CD4-positive, alpha-beta T cell treated with Interleukin-4 for 4 hours (primary cell): ENCODE results near the gene GRM4.
"Not testable (repeated sequence)": the region's sequence is repeated elsewhere in the genome, so short reads cannot be mapped to it uniquely, and the experiment has no call there.

Source experiments
- DNase-seq: peaks from one replicate; pipeline ENCODE4 v3.0.0-alpha.2; 2020

Gene GRM4

DNA sequence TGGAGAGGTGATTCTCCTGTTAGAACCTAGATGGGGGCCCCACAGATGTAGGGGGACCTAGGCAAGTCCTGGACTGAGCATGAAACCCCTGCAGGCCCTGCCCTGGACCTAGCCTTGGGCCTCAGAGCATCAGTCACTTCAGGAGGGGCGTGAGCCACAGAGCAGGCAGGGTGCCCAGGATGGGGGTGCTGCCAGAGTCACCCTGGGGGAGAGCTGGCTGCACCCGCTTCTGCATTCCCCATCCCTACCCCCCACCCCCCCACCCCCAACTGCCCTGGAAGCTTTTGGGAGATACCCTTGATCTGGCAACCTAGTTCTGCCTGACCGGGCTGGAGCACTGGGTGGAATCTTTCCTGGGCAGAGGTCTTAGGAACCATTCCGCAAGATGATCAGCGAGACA, 125.6 kb downstream of the GRM4 start:
- DNase-seq, result no peak

DNA sequence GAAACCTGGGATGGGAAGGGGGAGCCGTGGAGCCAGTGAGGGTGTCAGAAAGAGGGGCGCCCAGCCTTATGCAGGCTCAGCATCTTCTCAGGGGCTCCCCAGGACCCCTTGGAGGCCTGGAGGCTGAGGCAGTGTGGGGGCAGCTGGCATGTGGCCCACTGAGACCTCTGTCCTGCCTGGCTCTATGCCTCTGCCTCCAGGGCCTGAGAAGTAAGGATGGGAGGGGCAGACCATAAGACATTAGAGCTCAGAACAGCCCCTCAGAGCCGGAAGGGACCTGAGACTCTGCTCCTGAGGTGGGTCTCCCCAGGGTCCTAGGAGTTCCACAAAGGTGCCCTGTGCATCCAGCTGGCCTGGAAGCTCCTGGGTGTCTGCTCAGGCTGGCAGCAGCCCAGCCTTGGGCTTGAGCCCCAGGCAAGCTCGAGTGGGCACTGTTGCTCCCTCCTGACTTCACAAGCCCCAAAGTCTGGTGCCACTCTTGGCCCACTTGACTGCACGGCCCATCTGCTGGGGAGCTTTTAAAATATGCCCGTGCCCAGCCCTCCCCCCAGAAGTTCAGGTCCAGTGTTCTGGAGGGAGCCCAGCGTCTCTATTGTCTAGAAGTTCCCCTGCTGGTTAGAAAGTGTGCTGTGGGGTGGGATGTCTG, 126.8 kb downstream of the GRM4 start:
- DNase-seq, result no peak

DNA sequence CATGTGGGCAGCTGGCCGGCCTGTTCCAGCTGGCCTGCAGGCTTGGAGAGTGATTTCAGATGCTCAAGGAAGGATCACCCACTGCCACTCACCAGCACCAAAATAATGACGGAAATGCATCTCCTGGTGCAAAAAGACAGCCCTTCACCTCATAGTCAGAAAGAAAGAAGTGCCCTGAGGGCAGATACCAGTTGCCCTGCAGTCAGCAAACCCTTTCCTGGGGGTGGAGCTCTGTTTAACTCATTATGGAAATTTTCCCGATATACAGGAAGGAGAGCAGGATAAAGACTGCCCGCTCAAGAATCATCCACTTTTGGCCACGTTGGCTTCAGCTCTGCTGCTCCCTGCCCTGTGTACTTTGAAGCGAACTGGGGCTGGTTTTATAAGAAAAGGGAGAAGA, 127.9 kb downstream of the GRM4 start:
- DNase-seq, result no peak

DNA sequence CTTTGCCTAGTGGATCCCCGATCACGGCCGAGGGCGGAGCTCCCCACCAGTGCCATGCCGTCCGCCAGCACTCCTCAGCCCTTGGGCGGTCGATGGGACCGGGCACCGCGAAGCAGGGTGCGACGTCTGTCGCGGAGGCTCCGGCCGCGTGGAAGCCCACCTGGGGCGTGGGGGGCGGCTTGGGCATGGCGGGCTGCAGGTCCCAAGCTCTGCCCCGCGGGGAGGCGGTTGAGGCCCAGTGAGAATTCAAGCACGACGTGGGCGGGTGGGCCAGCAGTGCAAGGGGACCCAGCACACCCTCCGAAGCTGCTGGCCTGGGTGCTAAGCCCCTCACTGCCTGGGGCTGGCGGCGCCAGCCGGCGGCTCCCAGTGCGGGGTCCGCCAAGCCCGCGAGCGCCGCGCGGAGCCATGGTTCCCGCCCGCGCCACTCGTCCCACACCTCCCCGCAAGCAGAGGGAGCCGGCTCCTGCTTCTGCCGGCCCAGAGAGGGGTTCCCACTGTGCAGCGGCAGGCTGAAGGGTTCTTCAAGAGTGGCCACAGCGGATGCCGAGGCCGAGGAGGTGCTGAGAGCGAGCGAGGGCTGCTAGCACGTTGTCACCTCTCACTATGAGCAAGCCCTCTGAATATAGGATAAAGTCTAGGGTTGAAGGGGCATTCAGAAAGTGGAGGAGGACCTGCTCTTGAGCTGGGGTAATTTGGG, 128.6 kb downstream of the GRM4 start:
- no peak for DNase-seq

DNA sequence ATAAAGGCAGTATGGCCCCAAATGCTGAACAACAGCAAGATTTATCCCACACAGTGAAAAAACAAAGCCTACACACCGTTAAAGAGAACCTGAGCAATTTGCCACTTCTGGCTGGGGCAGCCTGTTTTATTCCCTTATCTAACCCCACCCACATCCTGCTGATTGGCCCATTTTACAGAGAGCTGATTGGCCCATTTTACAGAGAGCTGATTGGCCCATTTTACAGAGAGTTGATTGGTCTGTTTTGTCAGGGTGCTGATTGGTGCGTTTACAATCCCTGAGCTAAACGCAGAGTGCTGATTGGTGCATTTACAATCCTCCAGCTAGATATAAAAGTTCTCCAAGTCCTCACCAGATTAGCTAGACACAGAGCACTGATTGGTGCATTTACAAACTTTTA, 129.3 kb downstream of the GRM4 start:
- not testable (repeated sequence) for DNase-seq

DNA sequence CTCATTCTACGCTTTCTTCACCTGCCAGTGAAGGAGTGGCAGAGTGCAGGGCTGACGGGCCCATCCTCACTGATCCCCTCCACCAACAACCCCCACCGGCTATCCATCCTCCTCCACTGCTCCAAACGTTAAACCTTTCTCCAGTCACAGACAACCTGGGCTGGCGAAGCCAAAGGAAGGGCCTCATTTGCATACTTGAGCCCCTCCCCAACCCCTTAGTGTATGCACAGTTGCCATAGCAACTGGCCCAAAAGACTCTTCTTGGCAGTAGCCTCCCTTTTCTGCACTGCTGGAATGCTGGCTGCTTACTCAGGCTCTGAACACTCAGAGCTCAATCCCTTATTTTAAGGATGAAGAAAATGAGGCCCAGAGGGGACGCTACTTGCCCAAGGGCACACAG, 130.3 kb downstream of the GRM4 start:
- no peak for DNase-seq

DNA sequence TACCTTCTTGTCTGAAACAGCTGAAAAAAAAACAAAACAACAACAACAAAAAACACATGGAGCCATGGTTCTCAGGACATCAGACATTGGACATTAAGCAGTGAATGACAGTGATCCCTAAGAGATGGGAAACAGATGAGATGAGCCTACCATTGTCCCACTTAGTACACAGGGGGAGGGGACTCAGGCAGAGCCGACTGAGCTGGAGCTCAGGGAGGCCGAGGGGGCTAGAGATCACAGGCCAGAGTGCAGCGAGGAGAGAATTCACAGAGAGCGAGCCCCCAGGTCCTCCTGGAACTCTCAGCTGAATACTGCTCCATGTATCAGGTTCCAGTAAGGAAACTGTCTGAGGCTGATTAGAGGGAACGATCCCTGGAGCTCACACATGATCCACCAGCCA, 134.6 kb downstream of the GRM4 start:
- DNase-seq, result no peak

DNA sequence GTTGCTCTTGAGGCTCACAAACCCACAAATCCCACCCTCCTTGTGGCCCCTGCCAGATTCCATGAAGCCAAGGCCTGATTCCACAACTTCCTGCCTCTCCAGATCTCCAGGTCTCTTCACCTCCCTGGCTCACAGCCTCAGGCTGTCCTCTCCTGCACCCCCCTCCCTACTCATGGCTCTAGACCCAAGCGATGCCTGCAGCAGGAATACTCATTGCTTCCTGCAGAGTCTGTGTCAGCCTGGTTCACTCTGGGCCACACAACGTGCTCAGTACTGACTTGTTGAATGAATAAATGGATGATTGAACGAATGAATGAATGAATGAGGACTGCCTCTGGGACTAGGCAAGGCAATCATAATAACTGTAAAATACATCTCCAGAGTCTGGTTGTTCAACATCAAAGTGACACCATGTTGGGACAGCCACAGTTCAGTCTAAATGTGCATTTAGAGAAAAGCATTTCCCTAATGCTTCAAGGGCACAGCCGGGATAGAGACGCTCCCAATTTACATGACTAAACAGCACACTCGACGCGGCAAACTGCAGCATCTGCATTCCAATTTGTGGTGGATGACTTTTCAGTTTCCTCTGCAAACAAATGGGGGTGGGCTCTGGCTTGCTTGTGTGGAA, 139.9 kb downstream of the GRM4 start:
- DNase-seq, result no peak

DNA sequence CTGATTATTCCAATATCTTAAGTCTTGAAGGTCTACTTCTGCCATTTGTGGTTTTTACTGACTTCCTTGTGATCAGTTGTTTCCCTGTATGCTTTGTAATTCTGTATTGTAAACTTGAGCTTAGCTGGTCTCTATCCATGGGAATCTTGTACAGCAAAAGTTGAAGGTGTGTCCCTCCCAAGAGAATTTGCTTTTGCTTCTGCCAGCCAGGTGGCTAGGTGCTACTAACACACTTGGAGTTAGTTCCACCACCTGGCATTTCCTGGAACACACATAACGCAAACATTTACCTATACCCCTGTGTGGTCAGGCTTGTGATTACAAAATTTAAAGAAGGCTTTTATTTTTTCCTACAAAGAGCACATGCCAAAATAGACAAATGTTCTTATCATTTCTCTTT, 141.2 kb downstream of the GRM4 start:
- DNase-seq, result no peak

DNA sequence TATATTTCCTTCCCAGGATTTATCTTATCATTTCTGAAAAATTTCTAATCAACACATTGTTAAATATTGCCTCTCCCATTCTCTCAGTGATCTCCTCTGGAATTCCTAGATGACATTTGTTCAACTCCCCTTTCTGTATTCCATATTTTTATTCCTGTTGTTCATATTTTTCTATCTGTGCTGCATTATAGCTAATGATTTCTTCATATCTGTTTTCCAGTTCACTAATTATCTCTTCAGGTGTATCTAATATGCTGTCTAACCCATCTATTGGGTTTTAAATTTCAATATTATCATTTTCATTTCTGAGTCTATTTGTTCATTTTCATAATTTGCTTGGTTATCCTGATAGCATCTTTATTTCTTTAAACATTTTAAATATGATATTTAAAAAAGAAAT, 141.9 kb downstream of the GRM4 start:
- DNase-seq, result no peak

DNA sequence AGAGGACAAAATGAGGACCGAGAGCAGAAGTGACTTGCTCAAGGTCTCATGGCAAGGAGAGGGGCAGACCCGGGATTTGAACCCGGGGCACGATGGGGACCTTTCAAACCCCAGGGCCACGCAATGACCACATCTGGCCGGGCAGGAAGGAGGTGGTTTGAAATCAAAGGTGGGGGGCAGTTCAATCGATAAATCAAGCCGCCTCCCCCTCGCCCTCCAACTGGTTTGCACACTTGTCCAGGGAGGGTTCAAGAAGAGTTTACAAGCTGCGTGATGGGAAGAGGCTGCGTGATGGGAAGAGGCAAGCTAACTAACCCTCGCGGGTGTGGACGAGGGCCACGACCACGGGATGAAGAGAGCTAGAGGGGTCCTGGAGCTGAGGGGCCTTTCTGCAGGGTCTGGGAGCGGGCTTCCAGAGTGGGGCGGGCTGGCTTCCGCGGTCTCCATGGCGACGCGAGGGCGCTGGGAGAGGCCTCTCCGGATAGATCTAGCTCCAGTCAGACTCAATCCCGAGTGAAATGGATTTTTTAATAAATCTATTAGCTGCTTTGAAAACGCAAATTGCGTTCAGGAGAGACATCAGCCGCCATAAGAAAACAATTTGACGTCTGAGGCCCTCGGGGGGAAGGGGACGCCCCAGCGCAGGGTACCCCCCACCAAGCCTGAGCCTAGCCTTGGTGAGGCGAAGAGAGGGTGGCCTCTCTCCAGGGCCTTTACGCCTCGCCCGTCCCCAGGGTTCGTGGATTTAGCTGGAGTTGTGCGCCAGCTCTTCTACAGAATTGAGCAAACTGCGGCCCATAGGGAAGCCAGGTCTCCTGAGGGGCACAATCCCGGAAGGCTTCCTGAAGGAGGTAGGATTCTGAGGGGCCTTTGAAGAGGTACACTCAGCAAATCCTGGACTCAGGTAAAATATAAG, 143.9 kb downstream of the GRM4 start:
- no peak for DNase-seq

DNA sequence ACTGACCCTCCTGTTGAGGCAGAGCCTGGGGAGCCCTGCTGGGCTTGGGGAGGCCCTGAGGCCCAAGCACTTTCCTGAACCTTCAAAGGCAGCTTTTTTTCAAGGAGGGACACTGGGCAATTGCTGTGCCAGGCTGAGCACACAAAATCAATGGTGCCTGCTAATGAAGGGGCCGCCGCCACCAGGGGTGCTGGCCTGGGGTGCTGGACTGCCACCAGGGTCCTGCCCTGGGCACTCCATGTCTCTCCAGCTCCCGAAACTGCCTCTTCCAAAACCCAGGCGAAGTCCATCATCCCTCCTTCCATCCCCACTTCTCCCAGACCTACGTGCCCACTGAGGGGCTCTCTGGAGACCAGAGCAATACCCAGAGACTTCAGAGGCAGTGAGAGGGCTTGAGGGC, 145.6 kb downstream of the GRM4 start:
- no peak for DNase-seq

DNA sequence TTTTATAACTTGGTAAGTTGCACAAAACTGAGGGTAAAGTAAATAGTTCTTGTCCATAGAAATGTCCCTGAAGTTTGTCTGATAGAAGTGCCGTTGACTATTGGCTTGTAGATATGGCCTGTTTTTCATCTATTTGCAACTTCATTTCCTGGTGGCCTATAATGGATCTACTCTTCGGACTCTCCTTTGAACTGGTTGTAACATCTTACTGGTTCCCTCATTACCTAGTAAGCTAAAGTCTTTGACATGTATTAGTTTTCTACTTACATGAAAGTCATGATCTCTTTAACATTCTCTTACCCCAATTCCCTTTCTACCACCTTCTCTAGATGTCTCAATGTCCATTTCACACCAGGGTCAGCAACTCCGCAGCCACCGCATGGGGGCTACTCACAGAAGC, 146.3 kb downstream of the GRM4 start:
- DNase-seq, result no peak

DNA sequence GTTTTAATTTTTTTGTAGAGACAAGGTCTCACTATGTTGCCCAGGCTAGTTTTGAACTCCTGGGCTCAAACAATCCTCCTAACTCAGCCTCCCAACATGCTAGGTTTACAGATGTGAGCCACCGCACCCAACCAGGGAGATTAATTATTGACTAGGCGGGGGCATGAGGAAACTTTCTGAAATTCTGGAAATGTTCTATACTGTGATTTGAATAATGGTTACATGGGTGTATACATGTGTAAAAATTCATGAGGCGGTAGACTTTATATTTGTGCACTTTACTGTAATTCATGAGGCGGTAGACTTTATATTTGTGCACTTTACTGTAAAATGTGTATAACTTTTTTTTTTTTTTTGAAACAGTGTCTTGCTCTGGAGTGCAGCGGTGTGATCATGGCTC, 147.2 kb downstream of the GRM4 start:
- DNase-seq, result no peak

DNA sequence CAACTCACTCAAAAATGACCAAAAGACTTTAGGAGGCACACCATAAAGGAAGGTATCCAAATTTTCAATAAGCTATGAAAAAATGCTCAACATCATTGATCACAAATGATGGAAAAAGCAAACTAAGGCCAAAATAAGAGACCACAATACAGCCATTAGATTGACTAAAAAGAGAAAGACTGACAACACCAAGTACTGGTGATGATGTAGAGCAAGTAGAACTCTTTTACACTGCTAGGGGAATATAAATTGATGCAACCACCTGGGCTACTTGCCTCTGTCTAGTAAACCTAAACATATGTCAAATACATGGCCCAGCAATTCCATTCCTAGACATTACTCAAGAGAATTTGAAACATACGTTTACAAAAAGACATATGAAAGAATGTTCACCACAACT, 148.6 kb downstream of the GRM4 start:
- no peak for DNase-seq

DNA sequence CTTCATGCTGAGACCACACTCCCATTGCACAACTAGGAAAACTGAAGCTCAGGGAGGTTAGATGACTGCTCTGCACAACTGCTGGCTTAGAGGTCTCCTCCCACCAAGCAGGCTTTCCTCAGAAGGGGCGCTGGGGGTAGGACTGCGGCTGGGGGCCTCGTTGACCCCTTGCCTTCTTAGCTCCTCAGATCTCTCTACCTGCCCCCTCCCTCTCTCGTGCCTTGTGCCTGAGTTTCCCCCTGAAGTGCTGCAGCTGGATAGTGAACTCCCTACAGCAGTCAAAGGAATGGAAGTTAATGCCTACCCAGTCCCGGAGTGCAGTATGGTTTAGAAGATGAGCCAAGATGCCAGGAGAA, 149.8 kb downstream of the GRM4 start:
- DNase-seq, result no peak

DNA sequence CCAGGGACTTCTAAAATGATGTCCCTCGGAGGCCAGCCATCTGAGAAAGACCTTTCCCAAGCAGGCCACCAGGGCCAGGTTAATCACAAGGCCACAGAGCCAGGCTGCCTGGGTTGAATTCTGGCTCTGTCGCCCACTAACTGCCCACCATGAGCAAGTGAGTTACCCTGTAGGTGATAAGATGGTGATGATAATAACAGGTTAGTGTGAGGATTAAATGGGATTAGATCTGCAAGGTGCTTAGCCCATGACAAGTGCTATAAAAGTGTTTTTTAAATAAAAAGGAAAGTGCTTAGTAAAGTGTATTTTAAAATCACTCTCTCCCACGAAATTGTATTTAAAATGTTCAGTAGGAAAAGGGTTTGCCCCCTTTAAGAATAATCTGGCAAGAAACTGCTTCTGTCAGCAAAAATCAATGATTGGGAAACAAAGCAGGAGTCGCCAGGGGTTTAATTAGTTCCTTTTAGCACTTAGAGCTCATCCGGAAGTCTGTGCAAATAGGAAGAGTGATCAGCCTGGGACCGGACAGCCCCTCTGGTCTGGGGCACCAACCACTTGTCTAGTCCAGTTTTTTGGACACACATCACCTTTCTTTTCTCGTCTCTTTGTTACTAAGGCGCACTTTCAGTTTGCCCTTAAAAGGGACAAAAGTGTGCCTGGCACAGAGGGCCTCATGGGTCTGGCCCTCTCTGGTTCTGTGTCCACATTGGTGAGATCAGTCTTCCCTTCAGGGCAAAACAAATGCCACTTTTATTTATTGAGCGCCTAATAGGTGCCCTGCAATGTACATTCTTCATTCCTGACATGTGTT, 150.4 kb downstream of the GRM4 start:
- no peak for DNase-seq

DNA sequence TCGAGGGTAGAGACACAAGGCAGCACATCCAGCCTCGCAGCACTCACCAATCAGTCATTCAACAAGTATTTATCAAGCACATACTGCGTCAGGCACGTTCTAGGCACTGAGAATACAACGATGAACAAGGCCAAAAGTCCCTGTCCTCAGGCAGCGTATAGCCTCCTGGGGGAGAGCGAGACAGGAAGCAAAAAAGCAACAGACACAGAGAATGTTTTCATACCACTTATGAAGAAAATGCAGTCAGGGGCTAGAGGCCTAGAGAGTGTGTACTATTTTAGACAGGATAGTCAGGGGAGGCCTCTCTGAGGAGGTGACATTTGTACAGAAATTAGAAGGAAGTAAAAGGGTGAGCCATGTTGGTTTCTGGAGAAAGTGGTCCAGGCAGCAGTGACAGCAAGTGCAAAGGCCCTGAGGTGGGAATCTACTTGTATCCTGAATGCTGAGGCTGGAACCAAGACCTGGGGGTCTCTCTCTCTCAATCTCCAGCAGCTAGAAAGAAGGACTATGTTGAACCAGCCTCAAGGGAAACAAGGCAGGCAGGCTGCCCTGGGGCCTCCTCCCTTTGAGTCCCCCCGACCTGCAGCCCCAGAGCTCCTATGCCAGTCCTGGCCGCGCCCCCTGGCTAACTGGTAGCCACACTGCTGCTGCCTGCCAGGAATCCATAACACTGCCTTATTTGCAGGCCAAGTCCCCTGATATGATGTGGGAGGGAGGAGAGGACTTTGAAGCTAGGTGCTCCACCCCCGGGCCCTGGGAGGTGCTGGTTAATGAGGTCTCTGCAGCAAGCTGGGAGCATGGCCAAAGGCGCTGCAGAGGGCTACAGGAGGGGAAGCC, 151.2 kb downstream of the GRM4 start:
- DNase-seq, result no peak

DNA sequence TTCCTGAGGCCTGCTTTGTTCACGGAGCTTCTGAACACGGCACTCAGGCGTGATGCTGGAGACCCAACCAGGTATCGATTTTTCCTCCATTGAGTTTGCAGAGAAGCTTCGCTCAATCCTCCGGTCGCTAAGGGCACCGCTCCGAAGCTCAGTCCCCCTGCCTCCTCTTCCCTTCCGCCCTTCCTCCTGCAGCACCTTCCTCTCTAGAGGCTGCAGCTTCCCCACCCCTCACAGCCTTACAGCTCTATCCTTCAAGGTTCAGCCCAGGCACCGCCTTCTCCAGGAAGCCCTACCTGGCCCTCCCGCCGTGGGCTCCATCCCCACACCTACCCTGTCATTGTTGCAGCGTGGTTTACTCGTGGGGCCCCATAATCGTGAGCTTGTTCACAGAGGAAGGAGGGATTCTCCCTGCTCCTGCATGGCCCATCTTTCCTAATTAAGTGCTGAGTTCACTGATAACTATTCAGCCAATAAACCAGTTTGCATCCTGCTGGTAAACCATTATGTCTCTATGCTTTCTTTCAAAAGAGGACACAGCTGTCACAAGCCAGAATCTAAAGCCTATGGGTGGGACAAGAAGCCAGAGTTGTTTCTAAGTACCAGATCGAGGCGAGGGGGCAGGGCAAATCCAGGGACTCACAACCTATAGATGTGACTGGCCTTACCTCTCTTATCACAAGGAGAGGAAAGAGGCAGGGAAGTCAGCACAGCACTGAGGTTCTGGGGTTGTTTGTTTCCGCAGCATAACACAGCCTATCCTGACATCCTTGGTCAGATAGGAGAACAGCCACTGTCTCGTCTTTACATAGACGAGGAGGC, 152.0 kb downstream of the GRM4 start:
- DNase-seq, result no peak

DNA sequence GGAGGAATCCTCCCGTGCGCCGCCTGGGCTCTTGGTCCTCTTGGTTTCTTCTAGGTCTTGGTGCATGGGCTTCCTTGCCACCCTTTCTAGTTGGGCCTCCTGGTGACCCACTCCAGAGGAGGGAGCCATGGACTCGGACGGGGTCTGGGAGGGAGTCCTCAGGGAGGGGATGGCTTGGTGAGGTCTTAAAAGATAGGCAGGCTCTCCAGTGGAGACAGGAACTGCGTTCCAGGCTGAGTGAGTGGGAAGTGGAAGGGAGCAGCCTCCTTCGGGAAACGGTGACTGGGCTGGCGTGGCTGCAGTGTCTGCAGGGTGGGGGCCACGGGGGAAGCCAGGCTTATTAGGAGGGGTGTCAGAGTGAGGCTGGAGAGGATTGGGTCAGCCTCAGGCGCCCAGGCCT, 152.8 kb downstream of the GRM4 start:
- DNase-seq, result no peak

DNA sequence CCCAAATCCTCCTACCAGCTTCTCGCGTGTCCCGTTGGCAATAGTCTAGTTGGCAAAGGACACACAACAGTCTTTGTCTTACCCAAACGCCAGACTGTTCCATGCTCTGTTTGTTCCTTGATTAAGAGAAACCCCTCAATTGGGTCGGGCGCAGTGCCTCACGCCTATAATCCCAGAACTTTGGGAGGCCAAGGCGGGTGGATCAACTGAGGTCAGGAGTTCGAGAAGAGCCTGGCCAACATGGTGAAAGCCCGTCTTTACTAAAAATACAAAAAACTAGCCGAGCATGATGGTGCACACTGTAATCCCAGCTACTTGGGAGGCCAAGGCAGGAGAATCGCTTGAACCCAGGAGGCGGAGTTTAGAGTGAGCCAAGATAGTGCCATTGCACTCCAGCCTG, 153.7 kb downstream of the GRM4 start:
- no peak for DNase-seq
